ENCODE measurements around the gene NSMCE1.
"Not testable (repeated sequence)": the region's sequence is repeated elsewhere in the genome, so short reads cannot be mapped to it uniquely, and the experiment has no call there.

NSMCE1 gene

GRCh38 chr16:27214084-27214961, 54.2 kb downstream of the NSMCE1 start:
- DNase-seq (ENCODE audit: low read depth): no peak
- no peak overlapping the region for H3K4me3 ChIP-seq (ENCODE audit: low read length)
- no peak for TF ChIP-seq CTCF (conservative IDR thresholded peaks at IDR 0.05; ENCODE audit: low read depth, low read length)

- no peak for TF ChIP-seq CTCF (conservative IDR thresholded peaks at IDR 0.05; ENCODE audit: low read depth, low read length)
- H3K4me3 ChIP-seq (ENCODE audit: low read length): no peak overlapping the region
- DNase-seq (ENCODE audit: low read depth): no peak
Measured at GRCh38 chr16:27211026-27211425, 57.5 kb downstream of the NSMCE1 start.

- no peak for TF ChIP-seq CTCF (conservative IDR thresholded peaks at IDR 0.05; ENCODE audit: low read depth, low read length)
- no peak for DNase-seq (ENCODE audit: low read depth)
- H3K4me3 ChIP-seq (ENCODE audit: low read length): no peak overlapping the region
Measured at GRCh38 chr16:27210174-27210573, 58.4 kb downstream of the NSMCE1 start.

- no peak for TF ChIP-seq CTCF (conservative IDR thresholded peaks at IDR 0.05; ENCODE audit: low read depth, low read length)
- H3K4me3 ChIP-seq (ENCODE audit: low read length): no peak overlapping the region
- DNase-seq (ENCODE audit: low read depth): no peak
Measured at GRCh38 chr16:27209591-27209990, 59.0 kb downstream of the NSMCE1 start.

GRCh38 chr16:27208796-27209195, 59.8 kb downstream of the NSMCE1 start:
- no peak overlapping the region for H3K4me3 ChIP-seq (ENCODE audit: low read length)
- no peak for DNase-seq (ENCODE audit: low read depth)
- no peak for TF ChIP-seq CTCF (conservative IDR thresholded peaks at IDR 0.05; ENCODE audit: low read depth, low read length)

- DNase-seq (ENCODE audit: low read depth): no peak
- TF ChIP-seq CTCF (conservative IDR thresholded peaks at IDR 0.05; ENCODE audit: low read depth, low read length): no peak
Measured at GRCh38 chr16:27208081-27208680, 60.4 kb downstream of the NSMCE1 start.

GRCh38 chr16:27207121-27207520, 61.5 kb downstream of the NSMCE1 start:
- not testable (repeated sequence) for DNase-seq (ENCODE audit: low read depth); H3K4me3 ChIP-seq (ENCODE audit: low read length)

More at GRCh38 chr16:27208081-27208680, 60.4 kb downstream of the NSMCE1 start:
- H3K4me3 ChIP-seq (ENCODE audit: low read length): no peak overlapping the region

All from retinal pigment epithelial cell (primary cell).